Measurements from ENCODE around the gene SASH1.

GRCh38 chr6:148578489-148578814 lies 235.8 kb downstream of the SASH1 start:
- no peak for TF ChIP-seq CTCF (IDR thresholded peaks at IDR 0.05)
- no peak for TF ChIP-seq POLR2A (IDR thresholded peaks at IDR 0.05)

Measured in ovary (tissue), 3 donors.